ENCODE data around the gene GADD45GIP1.
A peak's percentile ranks its signal among the peaks of the same experiment; 100 is the strongest.
"Not testable (repeated sequence)": the region's sequence is repeated elsewhere in the genome, so short reads cannot be mapped to it uniquely, and the experiment has no call there.

GADD45GIP1 gene

DNA sequence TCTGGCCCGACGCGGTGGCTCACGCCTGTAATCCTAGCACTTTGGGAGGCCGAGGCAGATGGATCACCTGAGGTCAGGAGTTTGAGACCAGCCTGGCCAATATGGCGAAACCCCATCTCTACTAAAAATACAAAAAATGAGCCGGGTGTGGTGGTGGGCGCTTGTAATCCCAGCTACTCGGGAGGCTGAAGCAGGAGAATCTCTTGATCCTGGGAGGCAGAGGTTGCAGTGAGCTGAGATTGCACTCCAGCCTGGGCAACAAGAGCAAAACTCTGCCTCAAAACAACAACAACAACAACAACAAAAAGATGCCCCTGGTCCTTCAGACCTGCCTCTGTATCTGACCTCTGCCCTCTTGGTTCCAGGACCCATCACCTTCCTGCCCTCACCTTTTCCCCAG lies 1.4 kb downstream of the GADD45GIP1 start:
- not testable (repeated sequence) for DNase-seq

GRCh38 chr19:12954612-12954962 lies 2.4 kb downstream of the GADD45GIP1 start:
- DNase-seq, result no peak

DNA sequence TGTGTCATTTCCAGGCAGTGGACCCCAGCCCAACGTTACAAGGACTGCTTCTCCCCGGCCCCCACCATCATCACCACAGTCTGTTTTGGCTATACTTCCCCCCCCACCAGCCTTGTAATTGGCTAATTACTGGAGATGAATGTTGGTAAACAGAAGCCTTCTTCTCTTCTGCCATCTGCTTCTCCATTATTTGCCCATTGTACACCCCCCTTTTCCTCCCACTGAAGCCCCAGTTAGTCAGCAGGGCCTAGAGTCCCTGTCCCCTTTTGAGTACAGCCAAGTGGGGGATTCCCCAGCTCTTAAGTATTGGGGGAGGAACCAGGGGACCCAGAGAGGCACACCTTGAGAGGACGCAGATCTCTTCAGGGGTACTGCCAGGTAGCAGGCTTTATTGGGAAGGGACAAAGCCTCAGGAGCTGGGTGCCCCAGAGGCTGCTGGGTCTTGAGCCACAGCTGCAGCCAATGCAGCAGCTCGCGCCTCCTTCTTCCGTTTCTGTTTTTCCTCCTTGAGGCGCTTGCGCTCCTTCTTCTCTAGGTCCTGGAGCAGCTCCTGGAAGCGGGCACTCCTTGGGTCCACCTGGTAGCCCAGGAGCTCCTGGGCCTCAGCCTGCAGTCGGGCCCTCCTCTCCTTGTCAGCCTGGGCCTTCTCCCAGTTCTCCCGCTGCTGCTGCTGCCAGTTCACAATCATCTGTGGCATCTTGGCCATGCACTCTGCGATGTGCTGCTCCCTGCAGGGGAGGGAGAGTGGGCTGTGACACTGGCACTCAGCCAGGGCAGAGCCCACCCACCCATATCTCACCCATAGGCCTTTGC lies 3.0 kb downstream of the GADD45GIP1 start:
- DNase-seq, result no peak

- DNase-seq, result no peak
These were observed 3.8 kb downstream of the GADD45GIP1 start for GRCh38 chr19:12953138-12953798.

- no peak for DNase-seq
These were observed 4.4 kb downstream of the GADD45GIP1 start for GRCh38 chr19:12952488-12953137.

DNA sequence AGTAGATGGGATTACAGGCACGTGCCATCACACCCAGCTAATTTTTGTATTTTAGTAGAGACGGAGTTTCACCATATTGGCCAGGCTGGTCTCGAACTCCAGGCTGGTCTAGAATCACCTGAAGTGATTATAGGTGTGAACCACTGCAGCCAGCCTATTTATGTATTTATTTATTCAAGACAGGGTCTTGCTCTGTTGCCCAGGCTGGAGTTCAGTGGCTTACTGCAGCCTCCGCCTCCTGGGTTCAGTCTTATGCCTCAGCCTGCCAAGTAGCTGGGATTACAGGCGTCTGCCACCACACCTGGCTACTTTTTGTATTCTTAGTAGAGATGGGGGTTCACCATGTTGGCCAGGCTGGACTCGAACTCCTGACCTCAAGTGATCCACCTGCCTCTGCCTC lies 5.0 kb downstream of the GADD45GIP1 start:
- DNase-seq, result not testable (repeated sequence)

- DNase-seq, result no peak
These were observed 7.4 kb downstream of the GADD45GIP1 start for GRCh38 chr19:12949363-12950283.

GRCh38 chr19:12948612-12949362 lies 8.2 kb downstream of the GADD45GIP1 start:
- DNase-seq, result no peak

GRCh38 chr19:12947702-12948611 lies 9.1 kb downstream of the GADD45GIP1 start:
- no peak for DNase-seq

DNA sequence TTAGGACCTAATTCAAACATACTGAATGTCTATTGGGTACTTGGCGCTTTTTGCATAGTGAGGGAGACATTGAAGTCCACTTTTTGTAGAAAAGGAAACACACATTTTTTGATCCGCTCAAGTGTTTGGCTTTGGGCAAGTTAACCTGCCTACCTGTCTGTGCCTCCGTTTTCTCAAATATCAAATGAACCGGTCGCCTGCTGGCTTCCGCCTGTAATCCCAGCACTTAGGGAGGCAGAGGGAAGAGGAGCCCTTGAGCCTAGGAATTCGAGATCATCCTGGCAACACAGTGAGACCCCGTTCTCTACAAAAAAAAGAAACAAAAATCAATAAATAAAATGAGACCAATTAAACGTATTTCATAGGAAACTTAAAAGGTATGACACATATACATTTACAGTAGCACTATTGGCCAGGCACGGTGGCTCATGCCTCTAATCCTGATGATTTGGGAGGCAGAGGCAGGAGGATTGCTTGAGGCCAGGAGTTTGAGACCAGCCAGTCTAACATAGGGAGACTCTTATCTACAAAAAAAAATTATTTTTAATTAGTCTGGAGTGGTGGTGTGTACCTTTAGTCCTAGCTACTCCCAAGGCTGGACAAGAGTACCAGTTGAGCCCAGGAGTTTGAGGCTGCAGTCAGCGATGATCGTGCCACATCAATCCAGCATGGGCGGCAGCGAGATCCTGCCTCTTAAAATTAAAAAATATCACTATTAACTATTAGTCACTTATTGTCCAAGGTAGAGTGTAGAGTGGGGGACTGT lies 10.1 kb downstream of the GADD45GIP1 start:
- no peak for DNase-seq

DNA sequence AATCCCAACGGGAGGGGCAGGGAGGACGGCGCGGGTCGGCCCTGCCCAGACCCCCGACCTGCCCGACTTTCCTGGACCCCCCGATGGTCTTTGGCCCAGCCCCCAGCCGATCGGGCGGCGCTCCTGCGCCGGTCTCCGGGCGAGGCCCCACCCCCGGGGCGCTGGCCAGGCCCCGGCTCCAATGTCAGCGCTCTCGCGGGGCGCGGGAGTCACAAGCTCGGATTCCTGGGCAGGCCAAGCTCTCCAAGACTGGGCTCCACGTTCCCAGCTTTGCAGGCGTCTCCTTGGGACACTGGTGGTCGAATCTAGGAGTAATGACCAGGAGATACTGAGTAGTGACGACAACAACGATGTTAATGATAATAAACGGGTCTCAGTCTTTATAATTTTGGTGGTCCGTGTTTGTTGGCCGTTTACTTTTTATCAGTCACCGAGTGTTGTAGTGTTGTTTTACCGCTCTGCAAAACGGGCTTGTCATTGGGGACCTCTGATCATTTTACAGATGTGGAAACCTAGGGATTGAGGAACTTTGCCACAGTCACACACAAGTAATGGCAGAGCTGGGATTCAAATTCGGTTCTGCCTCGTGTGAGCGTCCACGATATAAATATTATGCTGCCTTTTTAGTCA lies 10.8 kb downstream of the GADD45GIP1 start:
- no peak for DNase-seq

DNA sequence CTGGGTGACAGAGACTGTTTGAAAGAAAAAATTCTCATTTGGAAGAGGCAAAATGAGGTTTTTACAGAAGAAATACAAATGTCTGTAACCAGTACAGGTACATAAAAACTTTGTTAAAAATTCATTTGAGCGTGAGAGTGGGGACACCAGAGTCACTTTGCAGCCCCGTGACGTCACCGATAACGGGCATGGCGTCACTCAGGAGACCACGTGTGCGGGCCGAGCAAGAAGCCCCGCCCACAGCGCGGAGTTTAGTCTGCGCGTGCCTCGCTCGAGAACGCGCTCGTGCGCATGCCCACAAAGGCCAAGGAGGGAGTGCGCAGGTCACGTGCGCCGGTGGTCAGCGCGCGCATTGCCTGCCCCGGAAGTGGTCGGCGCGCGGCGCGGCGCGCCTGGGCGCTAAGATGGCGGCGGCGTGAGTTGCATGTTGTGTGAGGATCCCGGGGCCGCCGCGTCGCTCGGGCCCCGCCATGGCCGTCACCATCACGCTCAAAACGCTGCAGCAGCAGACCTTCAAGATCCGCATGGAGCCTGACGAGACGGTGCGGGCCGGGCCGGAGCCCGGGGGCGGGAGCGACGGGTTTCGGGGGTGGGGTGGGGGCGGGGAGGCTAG lies 11.4 kb downstream of the GADD45GIP1 start, which contains the start of gene RAD23A:
RAD23A (plus strand) TSS at position 384 of the 613 bp plus-strand sequence; CDS start at position 471, 87 bp downstream.
- peak; percentile 80 for DNase-seq

GRCh38 chr19:12944104-12944674 lies 12.8 kb downstream of the GADD45GIP1 start:
- DNase-seq, result no peak

DNA sequence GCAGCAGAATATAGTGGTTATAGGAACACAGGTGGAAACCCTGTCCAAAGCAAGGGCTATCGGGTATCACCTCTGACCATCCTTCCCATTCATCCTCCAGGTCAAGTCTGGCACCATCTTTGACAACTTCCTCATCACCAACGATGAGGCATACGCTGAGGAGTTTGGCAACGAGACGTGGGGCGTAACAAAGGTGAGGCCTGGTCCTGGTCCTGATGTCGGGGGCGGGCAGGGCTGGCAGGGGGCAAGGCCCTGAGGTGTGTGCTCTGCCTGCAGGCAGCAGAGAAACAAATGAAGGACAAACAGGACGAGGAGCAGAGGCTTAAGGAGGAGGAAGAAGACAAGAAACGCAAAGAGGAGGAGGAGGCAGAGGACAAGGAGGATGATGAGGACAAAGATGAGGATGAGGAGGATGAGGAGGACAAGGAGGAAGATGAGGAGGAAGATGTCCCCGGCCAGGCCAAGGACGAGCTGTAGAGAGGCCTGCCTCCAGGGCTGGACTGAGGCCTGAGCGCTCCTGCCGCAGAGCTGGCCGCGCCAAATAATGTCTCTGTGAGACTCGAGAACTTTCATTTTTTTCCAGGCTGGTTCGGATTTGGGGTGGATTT lies 13.5 kb downstream of the GADD45GIP1 start:
- DNase-seq, result no peak

GRCh38 chr19:12940897-12941296 lies 16.1 kb downstream of the GADD45GIP1 start:
- DNase-seq, result no peak

DNA sequence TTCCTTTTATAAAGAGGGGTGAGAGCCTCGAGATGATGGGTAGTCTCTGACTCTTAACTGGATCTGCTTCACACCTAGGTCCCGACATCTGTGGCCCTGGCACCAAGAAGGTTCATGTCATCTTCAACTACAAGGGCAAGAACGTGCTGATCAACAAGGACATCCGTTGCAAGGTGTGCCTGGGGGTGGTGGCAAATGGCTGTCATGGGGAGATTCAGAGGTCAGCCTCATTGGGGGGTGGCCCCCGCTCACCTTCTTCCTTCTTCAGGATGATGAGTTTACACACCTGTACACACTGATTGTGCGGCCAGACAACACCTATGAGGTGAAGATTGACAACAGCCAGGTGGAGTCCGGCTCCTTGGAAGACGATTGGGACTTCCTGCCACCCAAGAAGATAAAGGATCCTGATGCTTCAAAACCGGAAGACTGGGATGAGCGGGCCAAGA lies 17.0 kb downstream of the GADD45GIP1 start:
- no peak for DNase-seq

GRCh38 chr19:12938779-12939601 lies 18.0 kb downstream of the GADD45GIP1 start:
- no peak for DNase-seq
